Femur (tissue), 1 donor: ENCODE results near the gene EXD3.

Source experiments
- DNase-seq: peaks from one replicate; pipeline ENCODE4 v3.0.0-alpha.2; 2017

The EXD3 gene

GRCh38 chr9:137303151-137303892 lies 119.6 kb downstream of the EXD3 start:
- peak; percentile 35 for DNase-seq

- DNase-seq, result peak; percentile 25
These were observed 120.4 kb downstream of the EXD3 start for GRCh38 chr9:137302449-137303150.

GRCh38 chr9:137302118-137302448 lies 120.9 kb downstream of the EXD3 start, which contains the start of gene NRARP:
Gene NRARP, minus strand, starts transcription at chr9:137302271. Its CDS starts 343 bp downstream, at chr9:137301928.
- DNase-seq, result peak; percentile 90

- peak; percentile 52 for DNase-seq
These were observed 121.6 kb downstream of the EXD3 start for GRCh38 chr9:137301081-137301947.

- peak; percentile 28 for DNase-seq
These were observed 122.3 kb downstream of the EXD3 start for GRCh38 chr9:137300567-137301080.

- DNase-seq, result no peak
These were observed 123.0 kb downstream of the EXD3 start for GRCh38 chr9:137299938-137300337.

- no peak for DNase-seq
These were observed 123.8 kb downstream of the EXD3 start for GRCh38 chr9:137299203-137299565.

- DNase-seq, result no peak
These were observed 124.4 kb downstream of the EXD3 start for GRCh38 chr9:137298401-137299202.

- no peak for DNase-seq
These were observed 125.0 kb downstream of the EXD3 start for GRCh38 chr9:137297966-137298365.

- peak; percentile 72 for DNase-seq
These were observed 126.0 kb downstream of the EXD3 start for GRCh38 chr9:137296670-137297664.

GRCh38 chr9:137295849-137296669 lies 126.9 kb downstream of the EXD3 start:
- no peak for DNase-seq

- no peak for DNase-seq
These were observed 127.6 kb downstream of the EXD3 start for GRCh38 chr9:137295238-137295811.

GRCh38 chr9:137294681-137295237 lies 128.2 kb downstream of the EXD3 start:
- no peak for DNase-seq

GRCh38 chr9:137294091-137294680 lies 128.8 kb downstream of the EXD3 start:
- DNase-seq, result no peak

GRCh38 chr9:137293482-137294090 lies 129.4 kb downstream of the EXD3 start:
- DNase-seq, result no peak

GRCh38 chr9:137293094-137293481 lies 129.9 kb downstream of the EXD3 start:
- DNase-seq, result no peak

GRCh38 chr9:137286975-137287383 lies 136.0 kb downstream of the EXD3 start:
- DNase-seq, result no peak

- DNase-seq, result peak; percentile 38
These were observed 141.4 kb downstream of the EXD3 start for GRCh38 chr9:137281345-137282116.
